Sigmoid colon (tissue), 4 donors: Measurements from ENCODE around the gene KIRREL3.

ENCODE experiments used
- EP300 ChIP-seq, 4 donors: sonication (generic); formaldehyde crosslinking; IDR thresholded peaks; one replicate each; pipeline ENCODE4 v1.6.1; 2017; ENCODE audit warnings: antibody characterized with exemption in 4 of 4
- POLR2A ChIP-seq, 2 donors: fragments of 450-650 bp; IDR thresholded peaks; one replicate each; pipeline ENCODE4 v1.6.1; 2016; ENCODE audit warnings: antibody characterized with exemption in 2 of 2, mild to moderate bottlenecking in 2 of 2, moderate library complexity in 2 of 2
- POLR2AphosphoS5 ChIP-seq, 4 donors: sonication (generic); formaldehyde crosslinking; IDR thresholded peaks; one replicate each; pipeline ENCODE4 v1.6.1; 2017; ENCODE audit warnings: antibody characterized with exemption in 4 of 4
- TF ChIP-seq, protein P1 (sequence below), 4 experiments: fragments of 450-650 bp in 3 of 4; fragments of 200-600 bp in 1 of 4; IDR thresholded peaks; one replicate each; pipeline ENCODE4 v1.5.1; 2016 to 2019; ENCODE audit warnings: antibody characterized with exemption in 4 of 4, mild to moderate bottlenecking in 3 of 4, moderate library complexity in 2 of 4

DNA sequence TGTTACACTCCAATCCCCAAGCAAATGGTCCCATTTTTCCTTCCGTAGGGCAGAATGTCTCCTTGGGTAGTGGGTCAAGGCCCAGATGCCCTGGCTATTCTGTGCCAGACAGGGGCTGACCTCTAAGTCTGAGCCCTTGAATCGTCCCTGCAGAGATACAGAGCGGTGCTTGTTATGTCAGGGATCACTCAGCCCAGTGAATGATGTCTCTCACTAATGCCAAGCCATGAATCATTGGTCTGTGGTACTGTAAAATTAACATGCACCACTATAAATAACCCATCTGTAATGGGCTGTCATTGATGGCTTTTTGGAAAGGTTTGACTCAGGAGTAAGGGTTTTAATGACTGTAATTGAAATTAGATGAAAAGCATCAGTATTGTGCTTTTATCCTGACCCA, 35.3 kb upstream of the KIRREL3 start:
- TF ChIP-seq, protein P1, sequence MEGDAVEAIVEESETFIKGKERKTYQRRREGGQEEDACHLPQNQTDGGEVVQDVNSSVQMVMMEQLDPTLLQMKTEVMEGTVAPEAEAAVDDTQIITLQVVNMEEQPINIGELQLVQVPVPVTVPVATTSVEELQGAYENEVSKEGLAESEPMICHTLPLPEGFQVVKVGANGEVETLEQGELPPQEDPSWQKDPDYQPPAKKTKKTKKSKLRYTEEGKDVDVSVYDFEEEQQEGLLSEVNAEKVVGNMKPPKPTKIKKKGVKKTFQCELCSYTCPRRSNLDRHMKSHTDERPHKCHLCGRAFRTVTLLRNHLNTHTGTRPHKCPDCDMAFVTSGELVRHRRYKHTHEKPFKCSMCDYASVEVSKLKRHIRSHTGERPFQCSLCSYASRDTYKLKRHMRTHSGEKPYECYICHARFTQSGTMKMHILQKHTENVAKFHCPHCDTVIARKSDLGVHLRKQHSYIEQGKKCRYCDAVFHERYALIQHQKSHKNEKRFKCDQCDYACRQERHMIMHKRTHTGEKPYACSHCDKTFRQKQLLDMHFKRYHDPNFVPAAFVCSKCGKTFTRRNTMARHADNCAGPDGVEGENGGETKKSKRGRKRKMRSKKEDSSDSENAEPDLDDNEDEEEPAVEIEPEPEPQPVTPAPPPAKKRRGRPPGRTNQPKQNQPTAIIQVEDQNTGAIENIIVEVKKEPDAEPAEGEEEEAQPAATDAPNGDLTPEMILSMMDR (IDR thresholded peaks at IDR 0.05) = no peak
- TF ChIP-seq POLR2AphosphoS5 (IDR thresholded peaks at IDR 0.05) (no peak), POLR2A (IDR thresholded peaks at IDR 0.05) (no peak), EP300 (IDR thresholded peaks at IDR 0.05) (no peak)
